Right ventricle myocardium inferior (tissue), 1 donor: Measurements from ENCODE around the gene METTL3. TPM values are rescaled to one million over a fixed set of nuclear protein-coding genes. Genes with fewer than 3 reads are reported as not detected.

ENCODE experiments used
- total RNA-seq: library from RNA; stranded (reverse); fragmentation: NEBNext Ultra II Directional; extraction: Animal tissue kit (Norgen Biotek cat#: 25700); gene quantifications from one replicate; pipeline ENCODE4 v1.2.1, GENCODE V29; 2021
- donor health status: DM: no; HTN: yes; CAD: no; lungs with severe emphysema.

Gene METTL3
- total RNA-seq, 1 donor from 2014 or later = 24.9 TPM

Other genes starting within 250 kb of the METTL3 start
- 266 TPM for gene HNRNPC, start 241.9 kb downstream of the METTL3 start, total RNA-seq
- 0.60 TPM for gene RPGRIP1, start 231.3 kb downstream of the METTL3 start, total RNA-seq
- 26.0 TPM for gene SUPT16H, start 127.3 kb downstream of the METTL3 start, total RNA-seq
- gene CHD8, start 55.2 kb downstream of the METTL3 start, total RNA-seq = 27.0 TPM
- 15.1 TPM for gene RAB2B, start 34.4 kb downstream of the METTL3 start, total RNA-seq
- 86.5 TPM for gene TOX4, start 34.1 kb downstream of the METTL3 start, total RNA-seq
- gene SALL2, start 15.0 kb upstream of the METTL3 start, total RNA-seq = 4.9 TPM
- gene OR10G3, start 68.7 kb upstream of the METTL3 start, total RNA-seq = not detected
- not detected for gene OR10G2, start 123.6 kb upstream of the METTL3 start, total RNA-seq
- not detected for gene OR4E2, start 142.5 kb upstream of the METTL3 start, total RNA-seq
- gene OR4E1, start 162.5 kb upstream of the METTL3 start, total RNA-seq = not detected